Bronchial epithelial cell (primary cell): Measurements from ENCODE around the gene MMD2. TPM values are rescaled to one million over a fixed set of nuclear protein-coding genes. Genes with fewer than 3 reads are reported as not detected.
A peak's percentile ranks its signal among the peaks of the same experiment; 100 is the strongest.
"Not testable (repeated sequence)": the region's sequence is repeated elsewhere in the genome, so short reads cannot be mapped to it uniquely, and the experiment has no call there.

ENCODE experiments used
- DNase-seq: peaks from one replicate; pipeline ENCODE4 v3.0.0-alpha.2; 2010; ENCODE audit warnings: low read depth
- FAIRE-seq: peaks from 2 replicates; lab custom pipeline; 2011; peaks lifted over from hg19 to GRCh38; lab: Jason Lieb, UNC
- H3K27me3 ChIP-seq: 2 replicates; pipeline ENCODE4 v1.5.1; 2011; ENCODE audit warnings: low read length; ENCODE audit not compliant: control insufficient read depth, insufficient read depth
- H3K36me3 ChIP-seq: 2 replicates; pipeline ENCODE4 v1.5.1; 2011; ENCODE audit warnings: low read length; ENCODE audit not compliant: control insufficient read depth, insufficient read depth
- H3K4me3 ChIP-seq: 2 replicates; pipeline ENCODE4 v1.5.1; 2011; ENCODE audit warnings: mild to moderate bottlenecking, low read depth, low read length, control low read depth
- total RNA-seq: library from RNA; depleted of rRNA; stranded (reverse); fragments of >200 nt; gene quantifications from 2 replicates; pipeline ENCODE4 v1.2.1, GENCODE V29; 2014
- TF ChIP-seq, protein P1 (sequence below): IDR thresholded peaks from 2 replicates; pipeline ENCODE4 v1.5.1; 2011; ENCODE audit warnings: mild to moderate bottlenecking, moderate library complexity, low read length, control low read depth, inconsistent platforms; ENCODE audit not compliant: insufficient read depth, severe bottlenecking

Gene MMD2
- total RNA-seq, 1 donor from 2014 or later = not detected

DNA sequence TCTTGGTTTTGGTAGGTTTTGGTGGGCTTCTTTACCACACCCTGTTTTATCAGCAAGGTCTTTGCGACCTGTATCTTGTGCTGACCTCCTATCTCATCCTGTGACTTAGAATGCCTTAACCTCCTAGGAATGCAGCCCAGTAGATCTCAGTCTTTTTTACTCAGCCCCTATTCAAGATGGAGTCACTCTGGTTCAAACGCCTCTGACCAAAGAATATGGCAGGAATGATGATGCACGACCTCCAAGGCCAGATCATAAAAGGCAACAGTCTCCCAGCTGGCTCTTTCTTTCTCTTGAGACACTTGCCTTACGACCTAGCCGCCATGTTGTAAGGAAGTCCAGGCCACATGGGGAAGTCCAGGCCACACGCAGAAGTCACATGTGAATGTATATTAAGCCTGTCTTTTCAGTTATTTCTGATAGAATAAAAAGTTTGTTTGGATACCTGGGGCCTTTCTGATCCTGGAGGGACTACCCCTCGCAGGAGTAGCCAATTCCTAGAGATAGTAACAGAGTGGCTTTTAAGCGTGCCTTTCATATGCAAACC lies 65.0 kb downstream of the MMD2 start:
- no peak for FAIRE-seq
- Histone ChIP-seq H3K36me3 (no peaks in the 10 kb centered on the region), H3K4me3 (no peak overlapping the region), H3K27me3 (no peaks in the 10 kb centered on the region)
- DNase-seq = no peak
- TF ChIP-seq, protein P1, sequence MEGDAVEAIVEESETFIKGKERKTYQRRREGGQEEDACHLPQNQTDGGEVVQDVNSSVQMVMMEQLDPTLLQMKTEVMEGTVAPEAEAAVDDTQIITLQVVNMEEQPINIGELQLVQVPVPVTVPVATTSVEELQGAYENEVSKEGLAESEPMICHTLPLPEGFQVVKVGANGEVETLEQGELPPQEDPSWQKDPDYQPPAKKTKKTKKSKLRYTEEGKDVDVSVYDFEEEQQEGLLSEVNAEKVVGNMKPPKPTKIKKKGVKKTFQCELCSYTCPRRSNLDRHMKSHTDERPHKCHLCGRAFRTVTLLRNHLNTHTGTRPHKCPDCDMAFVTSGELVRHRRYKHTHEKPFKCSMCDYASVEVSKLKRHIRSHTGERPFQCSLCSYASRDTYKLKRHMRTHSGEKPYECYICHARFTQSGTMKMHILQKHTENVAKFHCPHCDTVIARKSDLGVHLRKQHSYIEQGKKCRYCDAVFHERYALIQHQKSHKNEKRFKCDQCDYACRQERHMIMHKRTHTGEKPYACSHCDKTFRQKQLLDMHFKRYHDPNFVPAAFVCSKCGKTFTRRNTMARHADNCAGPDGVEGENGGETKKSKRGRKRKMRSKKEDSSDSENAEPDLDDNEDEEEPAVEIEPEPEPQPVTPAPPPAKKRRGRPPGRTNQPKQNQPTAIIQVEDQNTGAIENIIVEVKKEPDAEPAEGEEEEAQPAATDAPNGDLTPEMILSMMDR = no peak

DNA sequence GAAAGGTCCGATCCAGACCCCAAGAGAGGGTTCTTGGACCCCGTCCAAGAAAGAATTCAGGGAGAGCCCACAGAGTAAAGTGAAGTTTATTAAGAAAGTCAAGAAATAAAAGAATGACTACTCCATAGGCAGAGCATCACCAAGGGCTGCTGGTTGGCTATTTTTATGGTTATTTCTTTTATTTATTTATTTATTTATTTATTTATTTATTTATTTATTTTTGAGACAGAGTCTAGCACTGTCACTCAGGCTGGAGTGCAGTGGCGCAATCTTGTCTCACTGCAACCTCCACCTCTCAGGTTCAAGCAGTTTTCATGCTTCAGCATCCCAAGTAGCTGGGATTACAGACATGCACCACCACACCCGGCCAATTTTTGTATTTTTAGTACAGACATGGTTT lies 65.8 kb downstream of the MMD2 start:
- H3K4me3 ChIP-seq, H3K36me3 ChIP-seq, FAIRE-seq, DNase-seq, H3K27me3 ChIP-seq: not testable (repeated sequence)

DNA sequence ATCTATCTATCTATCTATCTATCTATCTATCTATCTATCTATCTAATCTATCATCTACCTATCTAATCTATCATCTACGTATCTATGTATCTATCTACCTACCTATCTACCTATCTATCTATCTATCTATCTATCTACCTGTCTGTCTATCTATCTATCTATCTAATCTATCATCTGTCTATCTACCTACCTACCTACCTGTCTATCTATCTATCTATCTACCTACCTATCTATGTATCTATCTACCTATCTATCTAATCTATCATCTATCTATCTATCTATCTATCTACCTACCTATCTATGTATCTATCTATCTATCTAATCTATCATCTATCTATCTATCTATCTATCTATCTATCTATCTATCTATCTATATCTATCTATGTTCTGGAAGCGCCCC lies 67.5 kb downstream of the MMD2 start:
- not testable (repeated sequence) for DNase-seq, FAIRE-seq, H3K4me3 ChIP-seq, H3K36me3 ChIP-seq, H3K27me3 ChIP-seq

DNA sequence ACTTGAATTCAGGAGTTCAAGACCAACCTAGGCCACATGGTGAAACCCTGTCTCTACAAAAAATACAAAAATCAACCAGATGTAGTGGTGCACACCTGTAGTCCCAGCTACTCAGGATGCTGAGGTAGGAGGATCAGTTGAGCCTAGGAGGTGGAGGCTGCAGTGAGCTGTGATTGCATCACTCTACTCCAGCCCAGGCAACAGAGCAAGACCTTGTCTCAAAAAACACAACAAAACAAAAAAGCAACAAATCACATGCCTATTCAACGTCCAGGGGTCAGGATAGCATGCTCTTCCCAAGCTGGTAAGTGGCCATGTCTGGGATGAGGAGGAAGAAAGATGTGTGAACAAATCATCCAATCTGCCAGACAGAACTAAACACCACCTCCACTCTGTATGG lies 69.3 kb downstream of the MMD2 start:
- Histone ChIP-seq H3K4me3 (no peak overlapping the region), H3K27me3 (no peaks in the 10 kb centered on the region), H3K36me3 (no peaks in the 10 kb centered on the region)
- DNase-seq (no peak), FAIRE-seq (no peak)
- TF ChIP-seq, protein P1 = no peak

DNA sequence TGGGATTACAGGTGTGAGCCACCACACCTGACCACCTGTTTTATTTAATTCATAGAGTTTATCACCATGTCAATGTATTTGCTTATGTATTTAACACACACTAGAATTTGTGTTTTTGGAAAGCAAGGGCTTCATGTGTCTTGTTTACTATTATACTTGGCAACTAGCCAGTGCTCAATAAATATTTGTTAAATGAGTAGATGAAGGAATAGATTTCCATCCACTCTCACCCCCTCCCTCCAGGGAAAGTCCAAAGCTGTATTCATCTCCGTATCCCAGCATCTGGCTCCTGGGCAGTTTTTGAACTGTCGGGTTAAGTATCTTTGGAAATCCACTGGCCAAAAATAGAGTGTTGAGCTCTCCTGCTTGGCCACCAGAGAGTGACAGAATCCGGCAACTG lies 70.8 kb downstream of the MMD2 start:
- Histone ChIP-seq H3K4me3 (no peak overlapping the region), H3K36me3 (no peaks in the 10 kb centered on the region), H3K27me3 (no peaks in the 10 kb centered on the region)
- DNase-seq (no peak), FAIRE-seq (no peak)
- TF ChIP-seq, protein P1 = no peak

DNA sequence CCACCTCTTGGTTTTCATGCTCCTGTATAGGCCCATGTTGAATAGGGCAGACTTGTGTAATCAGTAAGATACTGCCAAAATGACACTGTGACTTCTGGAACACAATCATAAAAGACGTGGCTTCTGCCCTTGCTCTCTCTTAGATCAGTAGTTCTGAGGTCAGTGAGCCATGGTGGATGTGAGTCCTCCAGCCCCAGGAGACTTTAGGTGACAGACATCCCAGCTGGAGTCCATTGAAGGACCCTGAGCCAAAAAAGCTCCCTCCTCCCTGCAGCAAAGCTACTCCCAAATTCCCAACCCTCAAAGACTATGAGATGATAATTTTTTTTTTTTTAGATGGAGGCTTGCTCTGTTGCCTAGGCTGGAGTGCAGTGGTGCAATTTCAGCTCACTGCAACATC lies 72.3 kb downstream of the MMD2 start:
- DNase-seq (no peak), FAIRE-seq (peak; percentile 32)
- TF ChIP-seq, protein P1 = no peak
- H3K27me3 ChIP-seq = no peaks in the 10 kb centered on the region
- H3K4me3 ChIP-seq = no peak overlapping the region
- H3K36me3 ChIP-seq = no peaks in the 10 kb centered on the region

DNA sequence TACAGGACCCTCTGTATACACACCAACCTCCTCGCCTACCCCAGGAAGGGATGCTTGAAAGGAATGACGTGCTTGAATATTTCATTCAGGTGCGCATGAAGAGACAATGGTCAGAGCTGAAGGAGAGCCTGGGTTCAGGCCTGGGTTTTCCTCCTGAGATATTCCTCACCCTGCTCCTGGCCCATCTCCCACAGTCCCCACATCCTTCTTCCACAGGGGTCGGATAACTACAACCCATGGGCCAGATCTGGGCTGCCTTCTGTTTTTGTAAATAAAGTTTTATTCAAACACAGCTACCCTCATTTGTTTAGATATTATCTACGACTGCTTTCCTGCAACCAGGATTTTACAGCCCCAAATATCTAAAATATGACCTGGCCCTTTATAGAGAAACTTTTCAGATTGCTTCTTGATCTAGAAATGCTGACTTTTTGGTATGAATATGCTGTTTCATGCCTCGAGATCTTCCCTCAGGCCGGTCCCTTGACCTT lies 73.6 kb downstream of the MMD2 start:
- DNase-seq = no peak
- no peak for FAIRE-seq
- Histone ChIP-seq H3K36me3 (no peaks in the 10 kb centered on the region), H3K4me3 (no peak overlapping the region), H3K27me3 (no peaks in the 10 kb centered on the region)
- TF ChIP-seq, protein P1 = no peak
